GM23248 (cell line): Measurements from ENCODE around the gene CNOT6.

Source experiments
- EZH2 ChIP-seq: fragments of 200-600 bp; sonication (generic); IDR thresholded peaks from 2 replicates; pipeline ENCODE4 v1.6.1; 2018; ENCODE audit warnings: antibody characterized with exemption, mild to moderate bottlenecking; ENCODE audit not compliant: insufficient read depth, poor library complexity, severe bottlenecking
- EZH2phosphoT487 ChIP-seq: fragments of 200-600 bp; sonication (generic); IDR thresholded peaks from 2 replicates; pipeline ENCODE4 v1.6.1; 2018; ENCODE audit warnings: antibody characterized with exemption, moderate library complexity, mild to moderate bottlenecking, low read depth; ENCODE audit not compliant: insufficient read depth

DNA sequence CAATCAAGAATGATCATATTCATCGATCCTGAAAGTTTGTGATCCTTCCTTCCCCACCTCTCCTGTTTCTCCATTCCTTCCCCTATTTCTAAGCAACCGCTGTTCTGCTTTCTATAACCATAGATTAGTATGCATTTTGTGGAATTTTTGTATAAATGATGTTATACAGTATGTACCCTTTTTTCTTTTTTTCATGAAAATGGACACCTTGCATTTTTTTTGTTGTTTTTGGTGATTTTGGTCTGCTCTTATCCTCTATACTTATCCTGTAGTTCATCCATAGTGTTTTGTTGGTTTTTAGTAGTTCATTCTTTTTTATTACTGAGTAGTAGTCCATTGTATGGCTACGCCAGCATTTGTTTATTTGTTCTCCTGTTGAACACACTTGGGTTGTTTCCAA, 51.1 kb downstream of the CNOT6 start:
- TF ChIP-seq EZH2 (no peak), EZH2phosphoT487 (no peak)
